Measurements from ENCODE around the gene NUP155.
A peak's percentile ranks its signal among the peaks of the same experiment; 100 is the strongest.
"Not testable (repeated sequence)": the region's sequence is repeated elsewhere in the genome, so short reads cannot be mapped to it uniquely, and the experiment has no call there.

The NUP155 gene

DNA sequence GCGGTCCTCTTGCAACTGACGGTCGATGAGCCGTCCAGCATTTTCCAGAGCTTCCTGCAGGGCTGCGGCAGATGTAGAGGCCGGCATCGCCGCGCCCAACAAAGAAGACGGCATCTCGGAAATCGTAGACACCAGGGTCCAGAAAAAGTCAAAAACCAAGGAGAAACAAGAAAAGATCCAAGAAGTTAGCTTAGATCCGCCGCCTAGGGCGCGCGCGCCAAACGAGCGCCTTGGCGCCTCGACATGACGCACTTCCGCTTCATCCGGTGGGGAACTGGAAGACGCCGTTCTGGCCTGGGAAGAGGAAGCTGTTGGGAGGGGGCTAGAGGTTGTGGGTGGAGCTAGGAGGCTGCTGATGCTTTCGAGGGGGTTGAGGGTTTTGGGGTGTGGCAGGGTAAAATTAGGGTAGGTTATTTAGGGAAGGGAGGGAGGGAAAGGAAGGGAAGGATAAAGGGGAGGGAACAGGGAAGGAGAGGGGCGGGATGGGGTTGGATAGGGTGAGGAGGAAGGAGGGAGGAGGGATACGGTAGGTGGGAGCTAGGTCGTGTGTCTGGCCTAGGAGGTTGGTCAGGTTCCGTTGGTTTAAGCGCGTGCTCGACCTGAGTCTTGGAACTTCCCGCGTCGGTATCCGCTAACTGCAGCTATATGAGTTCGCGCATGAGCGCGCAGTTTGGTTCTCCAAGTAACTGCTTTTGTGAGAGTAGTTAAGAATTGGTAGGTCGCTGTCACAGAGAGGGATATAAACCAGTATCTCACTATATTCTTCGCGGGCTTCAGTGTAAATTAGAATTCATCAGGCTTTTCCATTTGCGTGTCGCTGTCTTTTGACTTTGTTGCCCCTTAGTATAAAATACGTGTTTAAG lies at the start of gene NUP155:
TSS of gene NUP155 (minus strand) at position 243 of the 863 bp plus-strand sequence. CDS start at position 114, 129 bp downstream.
- peak; percentile 96 for DNase-seq

DNA sequence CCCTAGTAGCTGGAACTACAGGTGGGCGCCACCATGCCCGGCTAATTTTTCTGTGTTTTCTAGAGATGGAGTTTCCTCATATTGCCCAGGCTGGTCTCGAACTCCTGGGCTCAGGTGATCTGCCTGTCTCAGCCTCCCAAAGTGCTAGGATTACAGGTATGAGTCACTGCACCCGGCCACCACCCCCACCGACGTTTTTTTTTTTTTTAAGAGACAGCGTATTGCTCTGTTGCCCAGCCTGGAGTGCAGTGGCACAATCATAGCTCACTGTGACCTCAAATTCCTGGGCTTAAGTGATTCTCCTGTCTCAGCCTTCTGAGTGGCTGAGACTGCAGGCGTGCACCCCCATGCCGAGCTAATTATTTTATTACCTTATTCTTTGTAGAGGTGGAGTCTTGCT lies 46.4 kb upstream of the NUP155 start:
- DNase-seq: no peak

DNA sequence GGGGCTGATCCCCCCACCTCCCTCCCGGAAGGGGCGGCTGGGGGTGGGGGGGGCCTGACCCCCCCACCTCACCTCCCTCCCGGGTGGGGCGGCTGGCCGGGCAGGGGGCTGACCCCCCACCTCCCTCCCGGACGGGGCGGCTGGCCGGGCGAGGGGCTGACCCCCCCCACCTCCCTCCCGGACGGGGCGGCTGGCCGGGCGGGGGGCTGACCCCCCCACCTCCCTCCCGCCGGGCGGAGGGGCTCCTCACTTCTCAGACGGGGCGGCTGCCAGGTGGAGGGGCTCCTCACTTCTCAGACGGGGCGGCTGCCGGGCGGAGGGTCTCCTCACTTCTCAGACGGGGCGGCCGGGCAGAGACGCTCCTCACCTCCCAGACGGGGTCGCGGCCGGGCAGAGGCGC lies 44.5 kb upstream of the NUP155 start:
- not testable (repeated sequence) for DNase-seq

DNA sequence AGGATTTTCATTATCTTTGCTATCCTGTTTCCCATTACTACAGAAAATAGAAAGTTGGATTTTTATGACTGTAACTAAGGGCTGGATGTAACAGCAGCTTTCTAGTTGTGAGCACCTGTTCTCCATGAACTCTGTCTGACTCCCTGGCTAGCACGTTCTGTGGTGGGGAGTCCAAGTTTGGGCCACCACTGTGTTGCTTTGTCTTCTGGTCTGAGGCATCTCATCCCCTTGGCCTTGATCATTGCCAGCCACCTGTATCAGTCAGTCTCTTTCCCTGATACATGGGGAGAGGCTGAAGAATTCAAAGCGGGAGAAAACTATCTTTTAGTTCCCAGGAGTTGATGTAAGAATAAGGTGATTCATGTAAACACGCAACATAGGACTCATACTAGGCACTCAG lies 41.6 kb upstream of the NUP155 start:
- DNase-seq: no peak

DNA sequence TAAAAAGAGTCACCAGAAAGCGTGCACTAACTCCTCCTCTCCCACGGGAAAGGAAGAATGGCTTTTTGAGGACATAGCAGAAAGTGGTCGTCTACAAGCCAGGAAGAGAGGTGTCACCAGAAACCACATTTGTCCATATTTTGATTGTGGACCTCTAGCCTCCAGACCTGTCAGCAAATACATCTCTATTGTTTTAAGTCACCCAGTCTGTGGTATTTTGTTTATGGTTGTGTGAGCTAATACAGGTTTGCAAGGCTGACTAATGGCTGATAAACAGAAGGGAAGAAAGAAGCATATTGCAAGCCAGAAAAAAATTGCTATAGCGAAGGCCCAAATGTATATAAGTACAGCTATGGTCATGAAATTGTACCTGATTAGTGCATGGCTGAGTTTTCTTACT lies 29.6 kb upstream of the NUP155 start:
- DNase-seq: no peak

DNA sequence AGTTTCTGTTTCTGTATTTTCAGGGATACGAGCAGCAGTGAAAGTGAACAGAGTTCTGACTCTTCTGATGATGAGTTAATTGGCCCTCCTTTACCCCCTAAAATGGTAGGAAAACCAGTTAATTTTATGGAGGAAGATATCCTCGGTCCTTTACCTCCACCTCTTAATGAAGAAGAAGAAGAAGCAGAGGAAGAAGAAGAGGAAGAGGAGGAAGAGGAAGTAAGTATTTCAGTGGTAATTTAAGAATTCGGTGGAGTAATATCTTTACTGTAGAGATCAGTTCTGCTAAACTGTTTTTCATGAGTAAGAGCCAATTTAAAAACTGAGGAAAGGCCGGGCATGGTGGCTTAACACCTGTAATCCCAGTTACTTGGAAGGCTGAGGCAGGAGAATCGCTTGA lies 25.4 kb upstream of the NUP155 start:
- DNase-seq: no peak

DNA sequence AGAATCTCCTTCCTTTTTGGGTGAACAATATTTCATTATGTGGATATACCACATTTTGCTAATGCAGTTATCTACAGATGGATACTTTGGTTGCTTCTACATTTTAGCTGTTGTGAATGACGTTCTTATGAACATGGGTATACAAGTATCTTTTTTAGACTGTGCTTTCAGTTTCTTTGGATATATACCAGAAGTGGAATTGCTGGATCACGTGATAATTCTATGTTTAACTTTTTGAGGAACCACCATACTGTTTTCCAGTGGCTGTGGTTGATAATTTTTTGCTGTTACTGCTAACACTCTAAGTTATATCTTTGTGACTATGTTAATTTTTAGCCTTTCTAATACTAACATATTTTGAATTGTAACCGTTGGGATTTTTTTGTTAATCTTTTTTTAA lies 20.7 kb upstream of the NUP155 start:
- DNase-seq: no peak

DNA sequence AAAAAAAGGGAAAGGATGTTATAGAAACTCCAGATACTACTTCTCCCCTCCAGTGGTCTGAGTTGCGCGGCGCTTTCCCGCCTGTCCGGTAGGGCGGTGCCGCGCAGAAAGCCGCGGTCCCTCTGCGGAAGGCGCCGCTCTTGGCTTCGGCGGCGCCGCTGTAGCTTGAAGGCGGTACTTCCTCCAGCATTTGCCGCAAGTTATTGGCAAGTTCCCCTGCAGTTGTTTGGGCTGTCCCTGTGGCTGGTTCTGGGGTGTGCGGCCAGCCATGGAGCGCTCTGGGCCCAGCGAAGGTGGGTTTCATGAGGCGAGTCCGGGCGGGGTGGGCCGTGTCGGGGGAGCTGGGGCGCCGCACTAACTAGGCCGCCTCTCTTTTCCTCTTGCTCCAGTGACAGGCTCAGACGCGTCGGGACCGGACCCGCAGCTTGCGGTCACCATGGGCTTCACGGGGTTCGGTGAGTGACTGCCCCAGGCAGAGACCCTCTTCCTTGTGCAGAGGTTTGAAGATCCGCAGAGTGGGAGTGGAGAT lies 8.3 kb upstream of the NUP155 start, which contains the start of gene WDR70:
TSS of gene WDR70 (plus strand) at position 219 of the 529 bp plus-strand sequence. CDS start at position 269, 50 bp downstream.
- DNase-seq: peak; percentile 89

DNA sequence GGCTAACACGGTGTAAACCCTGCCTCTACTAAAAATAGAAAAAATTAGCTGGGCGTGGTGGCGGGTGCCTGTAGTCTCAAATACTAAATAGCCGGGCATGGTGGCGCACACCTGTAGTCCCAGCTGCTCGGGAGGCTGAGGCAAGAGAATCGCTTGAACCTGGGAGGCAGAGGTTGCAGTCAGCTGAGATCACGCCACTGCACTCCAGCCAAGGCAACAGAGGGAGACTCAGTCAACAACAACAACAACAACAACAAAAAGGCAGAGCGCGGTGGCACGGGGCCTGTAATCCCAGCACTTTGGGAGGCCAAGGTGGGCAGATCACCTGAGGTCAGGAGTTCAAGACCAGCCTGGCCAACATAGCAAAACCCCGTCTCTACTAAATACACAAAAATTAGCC lies 7.2 kb upstream of the NUP155 start:
- not testable (repeated sequence) for DNase-seq

DNA sequence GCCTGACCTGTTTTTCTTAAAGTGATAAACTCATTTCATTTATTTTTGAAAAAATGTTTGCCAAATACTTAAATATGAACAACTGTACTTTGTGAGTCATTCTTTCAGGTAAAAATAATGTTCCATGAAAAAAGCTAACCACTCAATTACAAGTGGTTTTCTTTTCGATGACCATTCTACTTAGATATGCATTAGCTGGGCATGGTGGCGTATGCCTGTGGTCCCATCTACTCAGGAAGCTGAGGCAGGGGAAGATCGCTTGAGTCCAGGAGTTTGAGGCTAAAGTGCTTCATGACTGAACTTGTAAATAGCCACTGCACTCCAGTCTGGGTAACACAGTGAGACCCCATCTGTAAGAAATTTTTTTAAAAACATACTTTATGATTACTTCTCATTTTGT lies 4.2 kb upstream of the NUP155 start:
- DNase-seq: no peak

DNA sequence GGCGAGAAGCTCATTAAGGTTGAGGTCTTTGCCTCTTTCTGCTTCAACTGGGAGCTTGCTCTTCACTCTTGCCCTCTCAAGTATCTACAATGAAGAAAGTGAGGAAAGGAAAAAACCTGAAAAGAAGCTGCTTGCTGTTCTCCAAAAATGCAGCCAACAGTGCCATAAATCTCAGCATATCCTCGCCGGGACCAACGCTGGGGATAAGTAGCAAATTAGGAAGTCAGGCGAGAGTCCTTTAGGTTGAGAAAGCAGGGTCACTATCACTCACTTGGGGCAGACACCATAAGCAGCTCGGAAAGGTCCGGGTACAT lies 399 bp downstream of the NUP155 start:
- no peak for DNase-seq

DNA sequence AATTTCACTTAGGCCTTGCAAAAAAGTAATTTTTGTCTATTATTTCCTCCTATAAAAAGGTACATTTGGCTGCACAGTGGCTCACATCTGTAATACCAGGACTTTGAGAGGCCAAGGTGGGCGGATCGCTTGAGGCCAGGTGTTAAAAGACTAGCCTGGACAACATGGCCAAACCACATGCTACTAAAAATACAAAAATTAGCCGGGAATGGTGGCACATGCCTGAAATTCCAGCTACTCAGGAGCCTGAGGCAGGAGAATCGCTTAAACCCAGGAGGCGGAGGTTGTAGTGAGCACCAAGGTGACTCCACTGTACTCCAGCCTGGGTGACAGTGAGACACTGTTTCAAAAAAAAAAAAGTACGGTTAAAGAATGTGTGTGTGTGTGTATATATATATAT lies 15.7 kb downstream of the NUP155 start:
- DNase-seq: no peak

DNA sequence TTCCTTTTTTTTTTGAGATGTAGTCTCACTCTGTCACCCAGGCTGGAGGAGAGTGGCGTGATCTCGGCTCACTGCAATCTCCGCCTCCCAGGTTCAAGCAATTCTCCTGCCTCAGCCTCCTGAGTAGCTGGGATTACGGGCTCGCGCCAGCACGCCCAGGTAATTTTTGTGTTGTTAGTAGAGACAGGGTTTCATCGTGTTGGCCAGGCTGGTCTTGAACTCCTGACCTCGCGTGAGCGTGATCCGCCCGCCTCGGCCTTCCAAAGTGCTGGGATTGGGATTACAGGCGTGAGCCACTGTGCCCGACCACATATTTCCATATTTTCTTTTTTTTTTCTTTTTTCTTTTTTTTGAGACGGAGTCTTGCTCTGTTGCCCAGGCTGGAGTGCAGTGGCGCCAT lies 28.2 kb downstream of the NUP155 start:
- DNase-seq: not testable (repeated sequence)

DNA sequence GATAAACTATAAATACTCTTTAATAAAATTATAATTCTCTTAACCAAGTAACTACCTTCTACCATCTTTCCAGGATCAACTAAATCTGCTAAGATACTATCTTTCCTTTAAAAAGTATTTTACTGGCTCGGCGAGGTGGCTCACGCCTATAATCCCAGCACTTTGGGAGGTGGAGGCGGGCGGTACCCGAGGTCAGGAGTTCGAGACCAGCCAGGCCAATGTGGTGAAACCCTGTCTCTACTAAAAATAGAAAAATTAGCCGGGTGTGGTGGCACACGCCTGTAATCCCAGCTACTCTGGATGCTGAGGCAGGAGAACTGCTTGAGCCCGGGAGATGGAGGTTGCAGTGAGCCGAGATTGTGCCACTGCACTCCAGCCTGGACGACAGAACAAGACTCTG lies 36.2 kb downstream of the NUP155 start:
- DNase-seq: not testable (repeated sequence)

DNA sequence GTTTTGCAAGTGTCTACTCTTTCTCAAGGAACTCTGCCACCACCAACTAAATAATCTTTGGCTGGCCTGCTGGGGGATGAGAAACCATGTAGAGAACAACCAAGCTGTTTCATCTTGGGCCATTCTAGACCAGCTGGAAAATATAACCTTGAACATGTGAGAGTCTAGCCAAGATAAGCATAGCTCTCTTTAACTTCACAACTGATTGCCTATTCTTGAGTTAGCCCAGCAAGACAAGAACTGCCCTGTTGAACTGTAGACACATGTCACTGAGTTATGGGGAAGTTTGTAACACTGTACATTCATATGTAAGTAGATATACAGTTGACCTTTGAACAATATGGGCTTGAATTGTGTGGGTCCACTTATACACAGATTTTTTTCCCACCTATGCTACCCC lies 44.4 kb downstream of the NUP155 start:
- no peak for DNase-seq

DNA sequence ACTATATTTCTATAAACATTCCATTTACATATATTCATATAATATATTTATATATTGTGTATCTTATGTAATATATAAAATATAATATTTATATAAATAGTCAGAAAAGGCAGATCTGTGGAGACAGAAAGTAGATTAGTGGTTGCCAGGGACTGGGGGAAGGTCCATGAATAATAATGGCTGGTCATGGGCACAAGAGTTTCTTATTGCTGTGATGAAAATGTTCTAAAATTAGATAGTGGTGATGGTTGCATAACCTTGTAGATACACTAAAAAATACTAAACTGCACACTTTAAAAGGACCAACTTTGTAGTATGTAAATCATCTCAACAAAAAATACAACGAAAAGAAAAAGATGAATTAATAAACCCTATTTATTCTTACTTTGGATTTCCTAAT lies 47.3 kb downstream of the NUP155 start:
- no peak for DNase-seq

DNA sequence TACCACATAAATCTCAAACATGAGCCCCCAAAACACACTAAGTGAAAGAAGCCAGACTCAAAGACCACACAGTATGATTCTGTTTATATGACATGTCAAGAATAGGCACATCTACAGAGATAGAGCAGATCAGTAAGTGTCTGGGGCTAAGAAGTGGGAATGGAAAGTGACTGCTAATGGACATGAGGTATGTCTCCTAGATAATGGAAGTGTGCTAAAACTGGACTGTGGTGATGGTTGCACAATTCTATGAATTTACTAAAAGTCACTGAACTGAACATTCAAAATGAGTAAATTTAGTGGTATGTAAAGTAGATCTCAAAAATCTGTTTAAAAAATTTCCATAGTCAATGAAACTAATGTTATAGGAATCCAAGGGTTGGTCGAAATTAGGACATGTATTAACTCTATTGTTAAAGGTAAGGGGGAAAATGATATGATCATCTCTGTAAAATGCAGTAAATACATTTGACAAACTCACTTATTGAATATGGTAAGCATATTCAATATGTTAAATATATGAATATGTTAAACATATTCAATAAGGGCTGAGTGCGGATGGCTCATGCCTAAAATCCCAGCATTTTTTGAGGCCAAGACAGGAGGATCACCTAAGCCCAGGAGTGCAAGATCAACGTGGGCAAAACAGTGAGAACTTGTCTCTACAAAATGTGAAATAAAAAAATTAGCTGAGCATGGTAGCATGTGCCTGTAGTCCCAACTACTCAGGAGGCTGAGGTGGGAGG lies 51.7 kb downstream of the NUP155 start:
- DNase-seq: peak; percentile 1

DNA sequence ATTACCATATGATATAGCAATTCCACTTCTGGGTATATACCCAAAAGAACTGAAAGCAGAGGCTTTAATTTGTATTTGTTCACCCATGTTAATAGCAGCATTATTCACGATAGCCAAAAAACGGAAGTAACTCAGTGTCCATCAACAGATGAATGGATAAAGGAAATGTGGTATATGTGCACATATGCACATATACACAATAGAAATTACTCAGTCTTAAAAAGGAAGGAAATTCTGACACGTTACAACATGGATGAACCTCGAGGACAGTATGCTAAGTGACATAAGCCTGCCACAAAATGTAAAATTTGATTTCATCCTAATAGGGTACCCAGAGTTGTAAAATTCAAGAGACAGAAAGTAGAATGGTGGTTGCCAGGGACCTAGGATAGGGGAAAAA lies 54.9 kb downstream of the NUP155 start:
- DNase-seq: no peak

DNA sequence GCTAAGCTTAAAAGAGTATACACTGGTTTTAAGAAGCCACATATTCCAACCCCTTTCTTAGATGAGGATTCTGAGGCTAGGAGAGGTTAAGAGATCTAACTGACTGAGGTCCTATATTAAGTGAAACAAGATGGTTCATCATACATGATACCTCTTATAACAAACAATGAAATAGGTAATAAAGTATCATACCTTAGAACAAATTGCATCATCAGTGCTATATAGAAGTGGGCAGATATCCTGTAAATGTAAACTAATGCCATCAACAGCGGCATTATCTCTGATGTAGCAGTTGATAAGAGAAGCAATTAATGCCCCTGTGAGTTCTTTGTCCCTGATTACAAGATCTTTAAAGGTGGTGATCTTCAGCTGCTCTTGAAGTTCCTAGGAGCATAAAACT lies 60.5 kb downstream of the NUP155 start:
- DNase-seq: no peak

DNA sequence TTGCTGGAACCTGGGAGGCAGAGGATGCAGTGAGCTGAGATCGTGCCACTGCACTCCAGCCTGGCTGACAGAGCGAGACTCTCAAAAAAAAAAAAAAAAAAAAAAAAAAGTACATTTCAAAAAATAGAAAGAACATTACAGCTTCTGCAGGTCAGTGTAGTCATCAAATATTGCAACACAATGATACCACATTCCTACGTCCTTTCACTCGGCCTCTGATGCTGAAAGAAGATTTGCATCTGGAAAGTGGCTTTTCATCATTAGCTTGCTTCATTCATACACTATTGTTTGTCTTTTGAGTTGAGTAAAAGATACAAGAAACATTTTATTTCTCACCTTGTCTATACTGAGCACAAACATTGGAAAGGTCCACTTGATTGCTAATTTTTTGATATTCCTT lies 62.1 kb downstream of the NUP155 start:
- no peak for DNase-seq

DNA sequence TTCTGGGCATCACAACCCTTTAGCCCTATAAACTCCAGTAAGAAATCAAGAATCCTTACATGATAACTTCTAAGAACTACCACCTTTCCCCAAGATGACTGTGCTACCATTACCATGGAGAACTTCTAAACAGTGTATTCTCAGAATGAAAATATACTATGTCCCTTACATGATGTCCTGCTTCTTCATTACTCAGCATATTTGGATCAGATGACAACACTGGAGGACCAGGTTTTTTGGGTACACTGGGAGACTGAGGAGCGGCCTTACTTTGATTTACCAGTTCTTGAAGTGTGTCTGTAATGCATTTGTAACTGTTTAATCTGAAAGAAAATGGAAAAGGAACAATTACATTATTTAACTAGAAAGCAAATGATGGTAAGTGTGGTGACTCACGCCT lies 66.0 kb downstream of the NUP155 start:
- no peak for DNase-seq

DNA sequence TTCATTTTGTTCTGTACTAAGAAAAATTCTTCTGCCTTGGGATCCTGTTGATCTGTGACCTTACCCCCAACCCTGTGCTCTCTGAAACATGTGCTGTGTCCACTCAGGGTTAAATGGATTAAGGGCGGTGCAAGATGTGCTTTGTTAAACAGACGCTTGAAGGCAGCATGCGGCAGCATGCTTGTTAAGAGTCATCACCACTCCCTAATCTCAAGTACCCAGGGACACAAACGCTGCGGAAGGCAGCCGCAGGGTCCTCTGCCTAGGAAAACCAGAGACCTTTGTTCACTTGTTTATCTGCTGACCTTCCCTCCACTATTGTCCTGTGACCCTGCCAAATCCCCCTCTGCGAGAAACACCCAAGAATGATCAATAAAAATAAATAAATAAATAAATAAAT lies 74.6 kb downstream of the NUP155 start:
- DNase-seq: not testable (repeated sequence)

DNA sequence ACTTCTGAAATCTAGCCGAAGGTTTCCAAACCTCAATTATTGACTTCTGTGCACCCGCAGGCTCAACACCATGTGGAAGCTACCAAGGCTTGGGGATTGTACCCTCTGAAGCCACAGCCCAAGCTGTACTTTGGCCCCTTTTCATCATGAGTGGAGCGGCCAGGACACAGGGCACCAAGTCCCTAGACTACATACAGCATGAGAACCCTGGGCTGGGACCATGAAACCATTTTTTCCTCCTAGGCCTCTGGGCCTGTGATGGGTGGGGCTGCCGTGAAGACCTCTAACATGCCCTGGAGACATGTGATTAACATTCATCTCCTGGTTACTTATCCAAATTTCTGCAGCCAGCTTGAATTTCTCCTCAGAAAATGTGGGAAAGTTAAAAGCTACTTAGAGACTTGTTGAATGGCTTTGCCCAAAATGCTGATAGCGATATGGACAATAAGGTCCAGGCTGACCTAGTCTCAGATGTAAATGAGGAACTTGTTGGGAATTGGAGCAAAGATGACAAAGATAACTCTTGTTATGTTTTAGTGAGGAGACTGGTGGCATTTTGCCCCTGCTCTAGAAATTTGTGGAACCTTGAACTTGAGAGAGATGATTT lies 87.6 kb downstream of the NUP155 start:
- no peak for DNase-seq

DNA sequence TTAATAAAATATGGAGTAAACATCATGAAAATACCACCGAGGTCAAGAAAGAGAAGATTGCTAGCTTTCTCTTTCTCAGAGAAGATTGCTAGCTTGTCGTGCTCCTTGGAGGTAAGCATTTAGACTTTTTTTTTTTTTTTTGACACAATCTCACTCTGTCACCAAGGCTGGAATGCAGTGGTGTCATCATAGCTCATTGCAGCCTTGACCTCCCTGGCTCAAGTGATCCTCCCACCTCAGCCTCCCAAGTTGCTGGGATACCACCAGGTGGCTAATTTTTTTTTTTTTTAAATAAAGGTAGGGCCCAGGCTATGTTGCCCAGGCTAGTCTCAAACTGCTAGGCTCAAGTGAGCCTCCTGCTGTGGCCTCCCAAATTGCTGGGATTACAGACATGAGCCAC lies 95.4 kb downstream of the NUP155 start:
- DNase-seq: no peak
